MM.1S (cell line): Measurements from ENCODE around the gene LIMS1.
"Not testable (repeated sequence)": the region's sequence is repeated elsewhere in the genome, so short reads cannot be mapped to it uniquely, and the experiment has no call there.

ENCODE experiments used
- EZH2 ChIP-seq: fragments of 300-600 bp; sonication (generic); optimal IDR thresholded peaks from 2 replicates; pipeline ENCODE3; 2017; ENCODE audit warnings: low read depth, mild to moderate bottlenecking, antibody characterized with exemption, low read length, mixed read lengths
- EZH2phosphoT487 ChIP-seq: fragments of 300-600 bp; sonication (generic); IDR thresholded peaks from 2 replicates; pipeline ENCODE4 v1.6.1; 2018; ENCODE audit warnings: antibody characterized with exemption, low read length
- TF ChIP-seq, protein P1 (sequence below): fragments of 300-600 bp; sonication (generic); IDR thresholded peaks from 2 replicates; pipeline ENCODE4 v1.5.1; 2016; ENCODE audit warnings: antibody characterized with exemption, low read length, mixed read lengths

DNA sequence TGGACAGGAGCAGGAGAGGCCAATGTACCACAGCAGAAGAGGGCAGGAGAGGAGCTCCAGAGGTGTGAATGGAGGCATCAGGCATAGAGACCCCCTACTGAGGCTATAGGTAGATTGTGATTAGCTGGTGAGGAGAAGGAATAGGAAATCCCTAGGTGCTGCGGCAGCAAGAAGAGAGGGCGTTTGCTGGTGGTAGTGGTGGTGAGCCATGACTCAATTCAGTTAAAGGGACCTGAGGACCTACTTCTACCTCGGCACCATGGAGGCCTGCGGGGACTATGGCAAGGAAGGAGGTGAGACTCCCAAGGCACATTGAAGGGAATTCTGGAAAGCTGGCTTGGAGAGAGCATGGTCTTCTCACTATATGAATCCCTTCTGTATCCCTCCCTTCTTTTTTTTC, 127.2 kb downstream of the LIMS1 start:
- not testable (repeated sequence) for TF ChIP-seq EZH2, EZH2phosphoT487
- TF ChIP-seq, protein P1, sequence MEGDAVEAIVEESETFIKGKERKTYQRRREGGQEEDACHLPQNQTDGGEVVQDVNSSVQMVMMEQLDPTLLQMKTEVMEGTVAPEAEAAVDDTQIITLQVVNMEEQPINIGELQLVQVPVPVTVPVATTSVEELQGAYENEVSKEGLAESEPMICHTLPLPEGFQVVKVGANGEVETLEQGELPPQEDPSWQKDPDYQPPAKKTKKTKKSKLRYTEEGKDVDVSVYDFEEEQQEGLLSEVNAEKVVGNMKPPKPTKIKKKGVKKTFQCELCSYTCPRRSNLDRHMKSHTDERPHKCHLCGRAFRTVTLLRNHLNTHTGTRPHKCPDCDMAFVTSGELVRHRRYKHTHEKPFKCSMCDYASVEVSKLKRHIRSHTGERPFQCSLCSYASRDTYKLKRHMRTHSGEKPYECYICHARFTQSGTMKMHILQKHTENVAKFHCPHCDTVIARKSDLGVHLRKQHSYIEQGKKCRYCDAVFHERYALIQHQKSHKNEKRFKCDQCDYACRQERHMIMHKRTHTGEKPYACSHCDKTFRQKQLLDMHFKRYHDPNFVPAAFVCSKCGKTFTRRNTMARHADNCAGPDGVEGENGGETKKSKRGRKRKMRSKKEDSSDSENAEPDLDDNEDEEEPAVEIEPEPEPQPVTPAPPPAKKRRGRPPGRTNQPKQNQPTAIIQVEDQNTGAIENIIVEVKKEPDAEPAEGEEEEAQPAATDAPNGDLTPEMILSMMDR, result not testable (repeated sequence)
